Measurements from ENCODE around the gene TSPO2. TPM values are rescaled to one million over a fixed set of nuclear protein-coding genes. Genes with fewer than 3 reads are reported as not detected.

The TSPO2 gene
- total and polyA plus RNA-seq, 9 of the 15 experiments (the other 6 are each of a cell fraction or from before 2014, with no cell fraction given) = not detected

DNA sequence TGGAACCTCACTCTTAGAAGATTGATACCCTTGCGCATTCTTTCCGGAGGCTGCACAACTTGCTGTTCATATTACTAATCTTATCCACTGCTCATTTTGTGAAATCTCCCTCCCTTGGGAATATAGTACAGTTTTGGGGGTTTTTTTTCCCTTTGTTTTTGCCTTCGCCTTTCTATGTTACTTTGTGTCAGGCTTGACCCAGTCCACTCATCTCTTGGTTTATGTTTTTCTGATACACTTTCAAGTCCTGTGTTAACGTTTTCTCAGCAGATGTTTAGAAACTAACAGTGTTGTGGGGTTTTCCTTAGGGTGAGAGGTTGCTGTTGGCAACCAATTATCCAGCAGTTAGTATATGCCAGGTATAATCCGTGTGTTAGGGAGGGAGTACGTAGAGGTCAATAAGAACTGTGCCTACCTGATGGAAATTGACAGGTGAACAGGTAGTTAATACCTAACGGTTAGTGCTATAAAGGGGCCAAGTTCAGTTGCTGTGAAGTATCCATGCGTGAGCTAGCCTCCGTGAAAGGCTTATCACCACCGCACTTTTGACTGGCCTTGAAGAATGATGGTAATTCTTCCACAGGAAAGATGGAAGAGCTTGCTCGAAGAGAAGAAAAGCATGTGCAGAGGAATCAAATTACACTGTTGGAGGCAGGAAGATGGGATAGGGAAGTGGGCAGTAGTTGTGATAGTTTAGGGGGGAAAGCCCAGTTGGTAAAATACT lies 31.9 kb downstream of the TSPO2 start (continued):
- TF ChIP-seq, protein P1, sequence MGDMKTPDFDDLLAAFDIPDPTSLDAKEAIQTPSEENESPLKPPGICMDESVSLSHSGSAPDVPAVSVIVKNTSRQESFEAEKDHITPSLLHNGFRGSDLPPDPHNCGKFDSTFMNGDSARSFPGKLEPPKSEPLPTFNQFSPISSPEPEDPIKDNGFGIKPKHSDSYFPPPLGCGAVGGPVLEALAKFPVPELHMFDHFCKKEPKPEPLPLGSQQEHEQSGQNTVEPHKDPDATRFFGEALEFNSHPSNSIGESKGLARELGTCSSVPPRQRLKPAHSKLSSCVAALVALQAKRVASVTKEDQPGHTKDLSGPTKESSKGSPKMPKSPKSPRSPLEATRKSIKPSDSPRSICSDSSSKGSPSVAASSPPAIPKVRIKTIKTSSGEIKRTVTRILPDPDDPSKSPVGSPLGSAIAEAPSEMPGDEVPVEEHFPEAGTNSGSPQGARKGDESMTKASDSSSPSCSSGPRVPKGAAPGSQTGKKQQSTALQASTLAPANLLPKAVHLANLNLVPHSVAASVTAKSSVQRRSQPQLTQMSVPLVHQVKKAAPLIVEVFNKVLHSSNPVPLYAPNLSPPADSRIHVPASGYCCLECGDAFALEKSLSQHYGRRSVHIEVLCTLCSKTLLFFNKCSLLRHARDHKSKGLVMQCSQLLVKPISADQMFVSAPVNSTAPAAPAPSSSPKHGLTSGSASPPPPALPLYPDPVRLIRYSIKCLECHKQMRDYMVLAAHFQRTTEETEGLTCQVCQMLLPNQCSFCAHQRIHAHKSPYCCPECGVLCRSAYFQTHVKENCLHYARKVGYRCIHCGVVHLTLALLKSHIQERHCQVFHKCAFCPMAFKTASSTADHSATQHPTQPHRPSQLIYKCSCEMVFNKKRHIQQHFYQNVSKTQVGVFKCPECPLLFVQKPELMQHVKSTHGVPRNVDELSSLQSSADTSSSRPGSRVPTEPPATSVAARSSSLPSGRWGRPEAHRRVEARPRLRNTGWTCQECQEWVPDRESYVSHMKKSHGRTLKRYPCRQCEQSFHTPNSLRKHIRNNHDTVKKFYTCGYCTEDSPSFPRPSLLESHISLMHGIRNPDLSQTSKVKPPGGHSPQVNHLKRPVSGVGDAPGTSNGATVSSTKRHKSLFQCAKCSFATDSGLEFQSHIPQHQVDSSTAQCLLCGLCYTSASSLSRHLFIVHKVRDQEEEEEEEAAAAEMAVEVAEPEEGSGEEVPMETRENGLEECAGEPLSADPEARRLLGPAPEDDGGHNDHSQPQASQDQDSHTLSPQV (IDR thresholded peaks at IDR 0.05) = peak; percentile 54; the same call in 1 of the 2 replicates
- TF ChIP-seq, protein P2, sequence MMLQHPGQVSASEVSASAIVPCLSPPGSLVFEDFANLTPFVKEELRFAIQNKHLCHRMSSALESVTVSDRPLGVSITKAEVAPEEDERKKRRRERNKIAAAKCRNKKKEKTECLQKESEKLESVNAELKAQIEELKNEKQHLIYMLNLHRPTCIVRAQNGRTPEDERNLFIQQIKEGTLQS (IDR thresholded peaks at IDR 0.05) = no peak
- TF ChIP-seq, protein P2 (CRISPR knock-in tag; conservative IDR thresholded peaks at IDR 0.05) = no peak
- TF ChIP-seq TAL1 (IDR thresholded peaks at IDR 0.05) (peak; percentile 11; the same call in 1 of the 2 replicates), HNRNPLL (IDR thresholded peaks at IDR 0.05; ENCODE audit: low read depth, low read length, poor library complexity, severe bottlenecking) (peak; percentile 36), LCOR (CRISPR knock-in tag; IDR thresholded peaks at IDR 0.05) (peak; percentile 50; the same call in 1 of the 2 replicates), KDM2B (CRISPR knock-in tag; IDR thresholded peaks at IDR 0.05) (no peak), ETV1 (tag; conservative IDR thresholded peaks at IDR 0.05; ENCODE audit: low read depth) (no peak; the same call in 1 of the 2 replicates), SMARCE1 (IDR thresholded peaks at IDR 0.05) (0 out of 2 replicates have a peak, but pooled peaks have one; percentile 20), GTF2E2 (tag; IDR thresholded peaks at IDR 0.05) (peak; percentile 8; the same call in 1 of the 2 replicates), ASH1L (IDR thresholded peaks at IDR 0.05; ENCODE audit: borderline replicate concordance, low read depth, partially characterized antibody) (peak; percentile 12), KLF13 (tag; IDR thresholded peaks at IDR 0.05; ENCODE audit: borderline replicate concordance, low read depth) (no peak), MYC (IDR thresholded peaks at IDR 0.05; ENCODE audit: low read depth, low read length) (peak; percentile 67), MYC (CRISPR knock-in tag; IDR thresholded peaks at IDR 0.05; ENCODE audit: borderline replicate concordance, low read depth) (0 out of 2 replicates have a peak, but pooled peaks have one; percentile 18)
- TF ChIP-seq, protein P3, sequence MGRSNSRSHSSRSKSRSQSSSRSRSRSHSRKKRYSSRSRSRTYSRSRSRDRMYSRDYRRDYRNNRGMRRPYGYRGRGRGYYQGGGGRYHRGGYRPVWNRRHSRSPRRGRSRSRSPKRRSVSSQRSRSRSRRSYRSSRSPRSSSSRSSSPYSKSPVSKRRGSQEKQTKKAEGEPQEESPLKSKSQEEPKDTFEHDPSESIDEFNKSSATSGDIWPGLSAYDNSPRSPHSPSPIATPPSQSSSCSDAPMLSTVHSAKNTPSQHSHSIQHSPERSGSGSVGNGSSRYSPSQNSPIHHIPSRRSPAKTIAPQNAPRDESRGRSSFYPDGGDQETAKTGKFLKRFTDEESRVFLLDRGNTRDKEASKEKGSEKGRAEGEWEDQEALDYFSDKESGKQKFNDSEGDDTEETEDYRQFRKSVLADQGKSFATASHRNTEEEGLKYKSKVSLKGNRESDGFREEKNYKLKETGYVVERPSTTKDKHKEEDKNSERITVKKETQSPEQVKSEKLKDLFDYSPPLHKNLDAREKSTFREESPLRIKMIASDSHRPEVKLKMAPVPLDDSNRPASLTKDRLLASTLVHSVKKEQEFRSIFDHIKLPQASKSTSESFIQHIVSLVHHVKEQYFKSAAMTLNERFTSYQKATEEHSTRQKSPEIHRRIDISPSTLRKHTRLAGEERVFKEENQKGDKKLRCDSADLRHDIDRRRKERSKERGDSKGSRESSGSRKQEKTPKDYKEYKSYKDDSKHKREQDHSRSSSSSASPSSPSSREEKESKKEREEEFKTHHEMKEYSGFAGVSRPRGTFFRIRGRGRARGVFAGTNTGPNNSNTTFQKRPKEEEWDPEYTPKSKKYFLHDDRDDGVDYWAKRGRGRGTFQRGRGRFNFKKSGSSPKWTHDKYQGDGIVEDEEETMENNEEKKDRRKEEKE (IDR thresholded peaks at IDR 0.05; ENCODE audit: borderline replicate concordance in 1 of 2, control insufficient read depth in 1 of 2, low read depth in 2 of 2, low read length in 1 of 2) = 0 out of 4 replicates have a peak, but pooled peaks of 1 of the 2 experiments have one; percentile 57
- TF ChIP-seq, protein P4, sequence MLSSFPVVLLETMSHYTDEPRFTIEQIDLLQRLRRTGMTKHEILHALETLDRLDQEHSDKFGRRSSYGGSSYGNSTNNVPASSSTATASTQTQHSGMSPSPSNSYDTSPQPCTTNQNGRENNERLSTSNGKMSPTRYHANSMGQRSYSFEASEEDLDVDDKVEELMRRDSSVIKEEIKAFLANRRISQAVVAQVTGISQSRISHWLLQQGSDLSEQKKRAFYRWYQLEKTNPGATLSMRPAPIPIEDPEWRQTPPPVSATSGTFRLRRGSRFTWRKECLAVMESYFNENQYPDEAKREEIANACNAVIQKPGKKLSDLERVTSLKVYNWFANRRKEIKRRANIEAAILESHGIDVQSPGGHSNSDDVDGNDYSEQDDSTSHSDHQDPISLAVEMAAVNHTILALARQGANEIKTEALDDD (IDR thresholded peaks at IDR 0.05) = 0 out of 2 replicates have a peak, but pooled peaks have one; percentile 22

Data from K562 (cell line).